Activated CD8-positive, alpha-beta memory T cell treated with anti-CD3 and anti-CD28 coated beads, Interleukin-2, amount 50 U/mL, for 4 hours (primary cell): Measurements from ENCODE around the gene ALOXE3.

Source experiments
- DNase-seq: peaks from one replicate; pipeline ENCODE4 v3.0.0-alpha.2; 2020

Gene ALOXE3

DNA sequence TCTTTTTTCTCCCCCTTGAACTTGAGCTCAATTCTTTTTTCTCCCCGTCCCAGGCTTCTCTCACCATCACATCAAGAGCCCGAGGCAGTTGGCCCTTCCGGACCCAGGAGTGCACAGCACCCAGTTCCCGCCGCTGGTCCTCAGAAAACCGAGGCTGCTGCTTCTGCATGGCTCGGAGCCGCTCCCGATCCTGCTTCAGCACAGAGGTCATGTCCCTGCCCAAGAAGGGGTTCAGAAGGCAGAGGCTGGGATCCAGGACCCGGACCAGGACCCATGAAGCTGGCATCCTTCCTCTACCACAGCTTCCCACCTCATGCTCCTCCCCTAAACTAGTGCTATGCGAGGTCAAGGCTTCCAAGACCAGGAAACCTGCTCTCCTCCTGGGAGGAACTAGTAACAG, 23.4 kb upstream of the ALOXE3 start:
- DNase-seq, result no peak

GRCh38 chr17:8141045-8141444, 22.7 kb upstream of the ALOXE3 start:
- DNase-seq, result no peak

- no peak for DNase-seq
Measured at GRCh38 chr17:8140065-8141029, 22.0 kb upstream of the ALOXE3 start.

GRCh38 chr17:8138672-8139371, 20.5 kb upstream of the ALOXE3 start:
- peak; percentile 93 for DNase-seq

GRCh38 chr17:8138374-8138671, 20.0 kb upstream of the ALOXE3 start:
- no peak for DNase-seq

GRCh38 chr17:8137645-8138373, 19.5 kb upstream of the ALOXE3 start:
- DNase-seq, result no peak

DNA sequence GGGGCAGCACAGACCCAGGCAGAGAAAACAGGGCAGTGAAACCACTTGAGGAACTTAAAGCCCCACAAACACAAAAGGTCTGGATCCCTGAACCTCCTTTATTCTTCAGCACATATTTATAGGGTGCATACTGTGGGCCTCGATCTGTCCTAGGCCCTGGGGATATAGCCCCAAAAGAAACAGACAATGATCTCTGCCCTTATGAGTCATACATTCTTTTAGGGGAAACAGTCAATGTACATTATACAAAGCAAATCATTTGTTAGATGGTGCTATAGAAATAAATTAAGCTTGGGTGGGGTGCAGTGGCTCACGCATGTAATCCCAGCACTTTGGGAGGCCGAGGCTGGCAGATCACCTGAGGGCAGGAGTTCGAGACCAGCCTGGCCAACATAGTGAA, 15.6 kb upstream of the ALOXE3 start:
- DNase-seq, result no peak

DNA sequence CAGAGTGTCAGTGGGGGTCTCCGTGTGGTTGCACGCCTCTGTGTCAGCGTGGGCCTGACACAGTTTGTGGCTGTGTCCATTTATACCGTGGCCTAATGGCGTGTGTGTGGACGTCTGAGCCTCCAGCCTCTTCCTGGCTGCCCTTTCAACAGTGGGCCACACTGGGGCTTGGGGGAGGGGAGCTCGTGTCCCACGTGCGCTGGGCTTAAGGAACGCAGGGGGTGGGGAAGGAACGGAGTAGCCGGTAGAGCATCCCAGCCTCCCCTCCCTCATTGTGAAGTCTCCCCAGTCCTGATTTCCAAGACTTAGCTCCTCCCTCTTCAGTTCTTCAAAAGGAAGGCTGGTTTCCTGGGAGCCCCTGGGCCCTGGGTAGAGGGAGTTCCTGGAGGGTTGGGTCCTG, 15.1 kb upstream of the ALOXE3 start:
- no peak for DNase-seq

DNA sequence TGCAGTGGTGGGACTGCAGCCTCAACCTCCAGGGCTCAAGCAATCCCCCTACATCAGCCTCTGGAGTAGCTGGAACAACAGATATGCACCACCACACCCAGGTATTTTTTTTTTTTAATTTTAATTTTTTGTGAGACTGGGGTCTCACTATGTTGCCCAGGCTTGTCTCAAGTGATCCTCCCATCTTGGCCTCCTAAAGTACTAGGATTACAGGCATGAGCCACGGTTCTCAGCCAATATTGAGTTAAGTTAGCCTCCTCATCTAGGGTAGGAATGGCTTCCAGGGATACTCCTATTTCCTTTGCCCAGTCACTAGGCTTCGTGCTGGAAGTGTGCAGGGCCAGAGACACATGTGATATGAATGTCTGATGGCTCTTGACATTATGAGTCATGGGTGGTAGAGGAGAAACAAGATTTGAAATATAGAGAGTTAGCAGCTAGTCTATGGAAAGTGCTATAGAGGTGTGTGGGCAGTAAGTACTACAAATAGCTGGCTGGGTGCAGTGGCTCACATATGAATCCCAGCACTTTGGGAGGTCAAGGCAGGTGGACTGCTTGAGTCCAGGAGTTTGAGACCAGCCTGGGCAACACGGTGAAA, 13.6 kb upstream of the ALOXE3 start:
- no peak for DNase-seq

DNA sequence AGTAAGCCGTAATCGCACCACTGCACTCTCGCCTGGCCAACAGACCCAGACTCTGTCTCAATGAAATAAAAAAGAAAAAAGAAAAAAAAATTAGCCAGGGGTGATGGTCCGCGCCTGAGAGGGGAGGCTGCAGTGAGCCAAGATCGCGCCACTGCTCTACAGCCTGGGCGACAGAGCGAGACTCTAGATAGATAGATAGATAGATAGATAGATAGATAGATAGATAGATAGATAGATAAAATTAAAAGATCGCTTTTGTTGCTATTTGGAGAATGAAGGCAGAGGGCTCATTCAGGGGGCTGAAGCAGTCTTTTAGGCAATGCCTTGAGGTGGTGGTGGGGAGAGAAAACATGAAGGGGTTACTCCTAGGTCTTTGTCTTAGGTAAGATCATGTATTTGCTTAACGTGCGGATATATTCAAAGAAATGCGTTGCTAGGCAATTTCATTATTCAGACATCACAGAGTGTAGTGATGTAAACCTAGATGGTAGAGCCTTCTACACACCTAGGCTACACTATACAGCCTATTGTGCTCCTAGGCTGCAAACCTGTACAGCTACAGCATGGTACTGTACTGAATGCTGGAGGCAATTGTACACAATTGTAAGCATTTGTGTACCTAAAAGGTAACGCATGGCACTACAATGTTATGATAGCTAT, 9.9 kb upstream of the ALOXE3 start:
- DNase-seq, result no peak

- no peak for DNase-seq
Measured at GRCh38 chr17:8126491-8127066, 8.3 kb upstream of the ALOXE3 start.

DNA sequence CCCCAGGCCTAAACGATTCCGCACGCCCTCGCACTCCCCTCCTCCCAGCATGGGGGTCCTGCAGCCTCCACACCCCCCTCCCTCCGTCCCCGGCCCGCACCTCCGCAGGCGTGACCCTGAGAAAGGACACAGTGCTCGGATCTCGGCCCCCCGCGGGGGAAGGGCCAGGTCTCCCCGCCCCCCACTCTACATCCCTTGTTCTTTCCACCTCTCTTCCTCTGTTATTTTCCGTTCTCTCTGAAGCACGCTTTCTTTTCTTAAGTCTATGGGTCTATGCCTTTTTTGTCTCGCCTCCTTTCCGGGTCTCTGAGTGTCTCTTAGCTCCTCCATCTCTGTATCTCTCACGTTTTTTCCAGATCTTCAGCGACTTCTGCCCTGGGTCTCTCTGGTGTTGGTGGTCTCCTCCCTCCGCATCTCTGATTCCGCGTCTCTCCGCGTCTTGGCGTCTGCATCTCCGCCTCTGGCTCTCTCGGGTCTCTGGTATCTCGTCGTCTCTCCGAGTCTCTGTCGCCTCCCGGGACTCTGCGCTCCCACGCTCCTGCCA, 7.7 kb upstream of the ALOXE3 start:
- no peak for DNase-seq

DNA sequence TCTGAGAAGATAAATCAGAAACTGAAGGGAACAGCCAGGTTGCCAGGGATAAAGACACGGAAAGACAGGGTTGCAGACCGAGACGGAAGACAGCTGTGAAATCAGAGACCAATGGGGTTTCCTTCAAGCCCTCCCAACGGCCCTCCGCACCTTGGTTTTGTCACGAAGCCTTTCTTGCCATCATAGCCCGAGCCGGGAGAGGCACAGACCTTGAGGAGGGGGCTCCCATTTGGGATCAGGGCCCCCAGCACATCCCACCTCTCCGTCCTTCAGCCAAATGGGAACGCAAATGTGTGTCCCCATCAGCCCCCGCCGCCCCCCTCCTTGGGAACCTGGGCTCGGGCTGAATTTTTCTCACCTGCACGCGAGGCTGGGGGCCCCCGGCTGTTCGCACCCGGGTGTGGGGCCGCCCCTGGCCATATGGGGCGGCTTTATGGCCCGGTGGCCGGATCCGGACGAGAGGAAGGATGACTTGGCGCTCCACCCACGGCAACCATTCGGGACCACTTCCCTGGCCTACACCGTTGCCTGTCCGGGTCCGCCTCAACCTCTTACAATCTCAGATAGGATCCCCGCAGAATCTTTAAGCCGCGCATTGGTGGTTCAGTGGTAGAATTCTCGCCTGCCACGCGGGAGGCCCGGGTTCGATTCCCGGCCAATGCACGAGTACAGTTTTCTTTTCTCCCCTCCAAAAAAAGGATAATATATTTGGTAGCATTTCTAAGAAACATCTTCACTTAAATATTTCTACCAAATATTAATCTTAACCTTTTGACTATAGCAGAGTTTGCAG, 7.0 kb upstream of the ALOXE3 start:
- DNase-seq, result peak; percentile 86

DNA sequence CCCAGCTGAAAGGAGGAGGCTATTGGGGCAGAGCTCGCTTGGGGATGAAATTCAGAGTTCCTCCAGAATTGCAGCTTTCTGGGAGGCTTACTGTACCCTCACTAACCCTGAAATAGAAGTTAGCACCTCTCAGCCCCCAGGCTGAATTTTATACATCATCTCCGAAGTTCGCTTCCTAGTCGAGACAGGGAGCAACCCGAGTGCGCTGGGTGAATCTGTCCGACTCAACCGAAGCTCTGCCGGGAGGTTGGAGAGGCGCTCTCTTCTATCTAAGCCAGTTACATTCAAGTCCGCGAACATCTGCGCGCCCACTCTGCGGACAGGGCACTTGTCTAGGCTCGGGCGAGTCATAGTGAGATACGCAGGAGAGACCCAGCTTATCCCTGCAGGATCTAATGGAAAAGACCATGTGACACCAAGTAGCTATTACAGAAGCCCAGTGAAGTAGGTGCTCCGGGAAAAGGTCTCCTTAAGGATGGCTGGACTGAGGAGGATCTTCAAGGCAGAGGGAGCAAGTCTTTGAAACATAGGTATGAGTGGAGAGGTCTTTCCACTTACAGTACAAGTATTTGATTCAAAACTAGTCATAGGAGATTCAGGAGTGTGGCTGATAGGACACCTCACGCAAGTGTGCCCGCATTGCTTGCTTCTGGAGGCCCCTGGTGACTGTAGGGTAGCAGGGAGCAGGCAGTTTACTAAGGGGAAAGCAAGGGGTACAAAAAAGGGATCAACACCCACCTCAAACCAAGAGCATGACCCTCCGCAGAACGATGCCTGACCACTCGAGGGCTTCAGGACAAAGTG, 6.2 kb upstream of the ALOXE3 start:
- no peak for DNase-seq

DNA sequence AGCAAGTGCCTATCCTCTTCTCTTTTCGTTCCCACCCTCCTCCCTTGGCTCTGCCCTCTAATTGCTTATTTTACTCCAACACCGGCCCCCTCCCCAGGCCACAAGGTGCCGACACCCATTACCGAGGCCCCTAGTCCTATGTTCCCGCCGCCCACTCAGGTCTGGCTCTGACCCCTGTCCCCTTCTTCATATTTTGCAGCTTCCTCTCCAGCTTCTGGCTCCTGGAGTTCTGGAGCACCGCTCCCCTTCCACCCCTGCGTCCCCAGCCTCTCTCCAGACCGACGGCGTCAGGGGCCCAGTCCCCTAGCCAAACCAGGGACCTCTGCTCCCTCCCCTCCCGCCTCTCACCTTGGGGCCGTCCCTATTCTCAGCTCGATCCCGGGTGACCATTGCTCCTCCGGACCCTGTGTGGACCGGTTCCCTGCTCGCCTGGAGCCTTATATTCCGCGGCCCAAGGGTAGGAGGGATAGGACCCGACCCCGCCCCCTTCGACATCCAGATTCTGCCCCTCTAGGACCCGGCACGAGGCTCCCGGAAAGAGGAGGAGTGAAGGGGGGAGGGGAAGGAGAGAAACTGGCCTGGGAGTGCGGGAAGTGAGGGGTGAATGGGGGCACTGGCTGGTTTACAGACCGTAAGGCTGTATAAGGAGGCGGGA, 5.5 kb upstream of the ALOXE3 start, which contains the start of gene HES7:
Gene HES7 (minus strand): TSS at position 412 of the 655 bp plus-strand sequence. CDS start 22 bp downstream, at position 390.
- no peak for DNase-seq

GRCh38 chr17:8122924-8123694, 4.8 kb upstream of the ALOXE3 start:
- peak; percentile 47 for DNase-seq

GRCh38 chr17:8122422-8122923, 4.2 kb upstream of the ALOXE3 start:
- DNase-seq, result no peak

DNA sequence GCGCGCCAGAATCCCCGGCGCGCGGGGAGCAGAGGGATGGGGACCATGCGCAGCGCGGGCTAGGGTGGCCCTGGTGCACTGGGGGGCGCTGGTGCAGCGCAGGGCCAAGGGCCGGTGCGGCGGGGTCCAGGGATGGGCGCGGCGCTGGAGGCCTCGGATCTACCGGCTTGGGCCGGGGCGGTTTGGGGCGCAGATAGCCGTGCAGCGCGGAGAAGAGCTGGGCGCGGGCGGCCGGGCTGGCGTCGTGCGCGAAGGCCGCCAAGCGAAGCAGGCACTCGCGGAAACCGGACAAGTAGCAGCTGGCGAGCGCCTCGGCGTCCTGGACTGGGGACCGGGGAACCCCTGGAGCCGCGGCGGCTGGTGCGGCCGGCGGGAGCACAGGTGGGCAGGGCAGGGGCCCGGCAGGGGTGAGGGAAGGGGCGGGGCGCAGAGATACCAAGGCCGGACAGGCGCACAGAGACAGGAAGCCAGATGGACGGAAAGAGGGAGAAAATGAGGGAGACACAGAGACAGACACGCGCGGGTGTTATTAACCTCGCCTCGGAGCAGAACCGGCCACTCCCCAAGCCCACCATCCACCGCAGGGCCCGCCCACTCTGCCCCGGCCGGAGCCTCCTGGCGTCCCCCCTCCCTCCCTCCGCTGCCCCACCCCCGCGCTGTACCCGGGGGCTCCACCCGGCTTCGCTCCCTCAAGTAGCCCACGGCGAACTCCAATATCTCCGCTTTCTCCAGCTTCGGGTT, 3.5 kb upstream of the ALOXE3 start:
- no peak for DNase-seq
